Neural progenitor cell (in vitro differentiated cells): ENCODE data around the gene TSPAN18. TPM values are rescaled to one million over a fixed set of nuclear protein-coding genes. Genes with fewer than 3 reads are reported as not detected.
A peak's percentile ranks its signal among the peaks of the same experiment; 100 is the strongest.

Experiments used
- DNase-seq: peaks from one replicate; pipeline ENCODE4 v3.0.0-alpha.2; 2016; ENCODE audit warnings: low spot score
- H2AFZ ChIP-seq: fragments of 200-600 bp; sonication (generic); replicated peaks from 2 replicates; pipeline ENCODE4 v1.6.1; 2016; ENCODE audit warnings: antibody characterized with exemption
- H3F3A ChIP-seq: fragments of 200-600 bp; sonication (generic); 2 replicates; pipeline ENCODE4 v1.6.1; 2016; ENCODE audit warnings: antibody characterized with exemption, low read depth
- H3K27ac ChIP-seq: fragments of 200-600 bp; sonication (generic); 2 replicates; pipeline ENCODE4 v1.5.1; 2016; ENCODE audit warnings: mild to moderate bottlenecking
- H3K27me3 ChIP-seq: fragments of 200-600 bp; sonication (generic); 2 replicates; pipeline ENCODE4 v1.6.1; 2016; ENCODE audit warnings: mild to moderate bottlenecking, moderate library complexity
- H3K36me3 ChIP-seq: fragments of 200-600 bp; sonication (generic); 2 replicates; pipeline ENCODE4 v1.5.1; 2016
- H3K4me1 ChIP-seq: fragments of 200-600 bp; sonication (generic); 2 replicates; pipeline ENCODE4 v1.6.1; 2016; ENCODE audit warnings: mixed run types
- H3K4me2 ChIP-seq: fragments of 200-600 bp; sonication (generic); 2 replicates; pipeline ENCODE4 v1.6.1; 2016
- H3K4me3 ChIP-seq: fragments of 200-600 bp; sonication (generic); 2 replicates; pipeline ENCODE4 v1.5.1; 2016
- H3K79me2 ChIP-seq: fragments of 200-600 bp; sonication (generic); 2 replicates; pipeline ENCODE4 v1.6.1; 2016; ENCODE audit warnings: low read depth
- H3K9ac ChIP-seq: fragments of 200-600 bp; sonication (generic); 2 replicates; pipeline ENCODE4 v1.6.1; 2016
- H3K9me3 ChIP-seq: fragments of 200-600 bp; sonication (generic); 2 replicates; pipeline ENCODE4 v1.5.1; 2016; ENCODE audit warnings: low read depth
- H4K20me1 ChIP-seq: fragments of 200-600 bp; sonication (generic); 2 replicates; pipeline ENCODE4 v1.6.1; 2016; ENCODE audit warnings: low read depth
- H3K27ac Mint-ChIP-seq: 3 replicates; pipeline ENCODE4 v1.8.0; 2021; ENCODE audit warnings: mixed read lengths
- H3K27me3 Mint-ChIP-seq: 2 replicates; pipeline ENCODE4 v1.8.0; 2022; ENCODE audit warnings: low read depth, mild to moderate bottlenecking, inconsistent platforms, moderate library complexity, mixed read lengths; ENCODE audit not compliant: insufficient read depth
- H3K36me3 Mint-ChIP-seq: 3 replicates; pipeline ENCODE4 v1.8.0; 2021; ENCODE audit warnings: mixed read lengths
- H3K4me1 Mint-ChIP-seq: 3 replicates; pipeline ENCODE4 v1.8.0; 2021; ENCODE audit warnings: mixed read lengths
- H3K4me3 Mint-ChIP-seq: 3 replicates; pipeline ENCODE4 v1.8.0; 2021; ENCODE audit warnings: mild to moderate bottlenecking, moderate library complexity, mixed read lengths
- H3K9me3 Mint-ChIP-seq: 3 replicates; pipeline ENCODE4 v1.8.0; 2020; ENCODE audit warnings: mixed read lengths
- EZH2 ChIP-seq: fragments of 200-600 bp; sonication (generic); IDR thresholded peaks from 2 replicates; pipeline ENCODE4 v1.6.1; 2017; ENCODE audit warnings: antibody characterized with exemption, mild to moderate bottlenecking, moderate library complexity
- EZH2phosphoT487 ChIP-seq: fragments of 200-600 bp; sonication (generic); IDR thresholded peaks from 2 replicates; pipeline ENCODE4 v1.6.1; 2017; ENCODE audit warnings: antibody characterized with exemption
- total RNA-seq: library from RNA; depleted of rRNA; stranded (reverse); fragments of >200 nt; gene quantifications from 2 replicates; pipeline ENCODE4 v1.2.3, GENCODE V29; 2015; ENCODE audit warnings: low replicate concordance
- TF ChIP-seq, protein P1 (sequence below): fragments of 200-600 bp; sonication (generic); IDR thresholded peaks from 2 replicates; pipeline ENCODE4 v1.5.1; 2017; ENCODE audit warnings: antibody characterized with exemption, mild to moderate bottlenecking

TSPAN18 gene
- total RNA-seq, 1 donor from 2014 or later: 16.5 TPM

- Histone ChIP-seq H3K79me2 (peaks cover 4% of the 10 kb centered on the region), H3K4me3 (no peak overlapping the region), H3K27ac (peak overlapping the region; percentile 15)
These were observed 38.9 kb downstream of the TSPAN18 start for GRCh38 chr11:44765676-44766075.

GRCh38 chr11:44766112-44766971, 39.6 kb downstream of the TSPAN18 start:
- peak overlapping the region; percentile 52 for H3K27ac Mint-ChIP-seq
- Histone ChIP-seq H3K9ac (no peak overlapping the region), H3K4me2 (no peak overlapping the region), H4K20me1 (peaks cover 22% of the 10 kb centered on the region), H3K4me3 (no peak overlapping the region), H3K27ac (peak overlapping the region; percentile 15), H3K79me2 (peaks cover 4% of the 10 kb centered on the region), H3K36me3 (peaks cover 11% of the 10 kb centered on the region), H3K9me3 (peaks cover 6% of the 10 kb centered on the region), H2AFZ (no peak overlapping the region), H3K4me1 (peaks cover 31% of the 10 kb centered on the region), H3F3A (peaks cover 16% of the 10 kb centered on the region), H3K27me3 (no peaks in the 10 kb centered on the region)
- peaks cover 47% of the 10 kb centered on the region for H3K36me3 Mint-ChIP-seq
- no peak overlapping the region for H3K4me3 Mint-ChIP-seq
- no peak for TF ChIP-seq EZH2
- H3K27me3 Mint-ChIP-seq: no peaks in the 10 kb centered on the region
- H3K9me3 Mint-ChIP-seq: peaks cover 17% of the 10 kb centered on the region
- no peak for DNase-seq
- H3K4me1 Mint-ChIP-seq: peaks cover 39% of the 10 kb centered on the region

More at GRCh38 chr11:44765676-44766075, 38.9 kb downstream of the TSPAN18 start:
- DNase-seq: no peak
- Histone ChIP-seq H3K9ac (no peak overlapping the region), H3K36me3 (peaks cover 11% of the 10 kb centered on the region), H3K4me2 (no peak overlapping the region), H4K20me1 (peaks cover 26% of the 10 kb centered on the region), H3K9me3 (peaks cover 6% of the 10 kb centered on the region), H3K4me1 (peaks cover 36% of the 10 kb centered on the region), H3F3A (peaks cover 22% of the 10 kb centered on the region), H2AFZ (no peak overlapping the region), H3K27me3 (no peaks in the 10 kb centered on the region)
- Mint-ChIP-seq H3K4me3 (no peak overlapping the region), H3K9me3 (peaks cover 17% of the 10 kb centered on the region), H3K27ac (peak overlapping the region; percentile 50), H3K4me1 (peaks cover 46% of the 10 kb centered on the region), H3K36me3 (peaks cover 47% of the 10 kb centered on the region), H3K27me3 (no peaks in the 10 kb centered on the region)
- TF ChIP-seq EZH2 (no peak), EZH2phosphoT487 (no peak)
- TF ChIP-seq, protein P1, sequence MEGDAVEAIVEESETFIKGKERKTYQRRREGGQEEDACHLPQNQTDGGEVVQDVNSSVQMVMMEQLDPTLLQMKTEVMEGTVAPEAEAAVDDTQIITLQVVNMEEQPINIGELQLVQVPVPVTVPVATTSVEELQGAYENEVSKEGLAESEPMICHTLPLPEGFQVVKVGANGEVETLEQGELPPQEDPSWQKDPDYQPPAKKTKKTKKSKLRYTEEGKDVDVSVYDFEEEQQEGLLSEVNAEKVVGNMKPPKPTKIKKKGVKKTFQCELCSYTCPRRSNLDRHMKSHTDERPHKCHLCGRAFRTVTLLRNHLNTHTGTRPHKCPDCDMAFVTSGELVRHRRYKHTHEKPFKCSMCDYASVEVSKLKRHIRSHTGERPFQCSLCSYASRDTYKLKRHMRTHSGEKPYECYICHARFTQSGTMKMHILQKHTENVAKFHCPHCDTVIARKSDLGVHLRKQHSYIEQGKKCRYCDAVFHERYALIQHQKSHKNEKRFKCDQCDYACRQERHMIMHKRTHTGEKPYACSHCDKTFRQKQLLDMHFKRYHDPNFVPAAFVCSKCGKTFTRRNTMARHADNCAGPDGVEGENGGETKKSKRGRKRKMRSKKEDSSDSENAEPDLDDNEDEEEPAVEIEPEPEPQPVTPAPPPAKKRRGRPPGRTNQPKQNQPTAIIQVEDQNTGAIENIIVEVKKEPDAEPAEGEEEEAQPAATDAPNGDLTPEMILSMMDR: no peak

DNA sequence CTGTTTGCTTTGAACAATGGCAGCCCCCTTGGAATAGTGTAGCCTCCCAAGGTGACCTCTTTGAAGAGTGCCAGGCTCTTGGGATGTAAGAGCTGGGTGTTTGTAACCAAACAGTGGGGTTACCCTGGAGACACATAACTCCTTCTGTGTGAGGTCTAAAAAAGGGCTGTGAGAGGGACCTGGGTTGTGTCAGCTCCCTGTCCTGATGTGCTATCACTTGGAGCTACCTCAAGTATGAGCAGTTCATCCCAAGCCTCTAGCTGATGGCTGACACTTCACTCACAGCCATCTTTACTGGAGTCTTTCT, 40.2 kb downstream of the TSPAN18 start:
- H2AFZ ChIP-seq: no peak overlapping the region

More for the DNA sequence above, 40.2 kb downstream of the TSPAN18 start:
- H3K27me3 ChIP-seq: no peaks in the 10 kb centered on the region
- H3F3A ChIP-seq: peaks cover 10% of the 10 kb centered on the region
- peaks cover 11% of the 10 kb centered on the region for H3K36me3 ChIP-seq
- no peak overlapping the region for H3K4me2 ChIP-seq
- peaks cover 16% of the 10 kb centered on the region for H4K20me1 ChIP-seq
- Mint-ChIP-seq H3K36me3 (peaks cover 48% of the 10 kb centered on the region), H3K4me3 (no peak overlapping the region), H3K4me1 (peaks cover 34% of the 10 kb centered on the region), H3K27ac (no peak overlapping the region), H3K9me3 (peaks cover 17% of the 10 kb centered on the region), H3K27me3 (no peaks in the 10 kb centered on the region)
- H3K27ac ChIP-seq: no peak overlapping the region
- H3K4me1 ChIP-seq: peaks cover 25% of the 10 kb centered on the region
- DNase-seq: no peak
- H3K9me3 ChIP-seq: peaks cover 6% of the 10 kb centered on the region
- TF ChIP-seq, protein P1: no peak
- no peak for TF ChIP-seq EZH2phosphoT487
- TF ChIP-seq EZH2: no peak
- H3K4me3 ChIP-seq: no peak overlapping the region
- H3K79me2 ChIP-seq: peaks cover 3% of the 10 kb centered on the region
- H3K9ac ChIP-seq: no peak overlapping the region
